ENCODE data around the gene CEP295NL.
"Not testable (repeated sequence)": the region's sequence is repeated elsewhere in the genome, so short reads cannot be mapped to it uniquely, and the experiment has no call there.

CEP295NL gene, protein sequence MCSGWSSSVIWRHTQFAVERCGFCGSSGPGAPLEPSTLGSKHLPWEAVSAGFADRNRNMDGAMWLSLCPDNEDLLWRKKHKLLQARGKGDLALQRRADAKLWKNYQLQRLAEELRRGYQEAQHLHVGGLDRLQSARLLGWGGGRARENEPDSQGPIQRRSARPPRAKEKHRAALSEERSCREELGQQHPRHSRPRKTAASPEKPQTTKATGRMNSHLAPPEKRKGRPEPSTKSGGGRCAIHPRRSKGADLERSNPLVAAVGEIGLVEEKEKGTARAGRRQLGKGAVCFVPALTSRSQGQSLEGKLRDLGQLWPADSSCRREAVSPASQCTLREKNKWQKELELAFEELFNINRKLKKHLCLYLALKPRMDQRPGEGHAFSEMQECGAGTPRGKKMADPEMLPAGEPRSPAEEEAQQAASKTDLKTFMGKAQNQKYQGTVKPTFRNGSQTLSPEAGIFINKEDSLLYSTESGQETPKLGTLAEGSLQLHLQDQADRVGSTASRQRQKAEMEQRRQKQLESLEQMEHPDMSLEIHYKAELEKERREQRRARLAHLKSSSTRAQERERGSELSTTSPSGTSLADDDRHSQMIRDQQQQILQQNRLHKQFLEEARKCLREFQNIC

DNA sequence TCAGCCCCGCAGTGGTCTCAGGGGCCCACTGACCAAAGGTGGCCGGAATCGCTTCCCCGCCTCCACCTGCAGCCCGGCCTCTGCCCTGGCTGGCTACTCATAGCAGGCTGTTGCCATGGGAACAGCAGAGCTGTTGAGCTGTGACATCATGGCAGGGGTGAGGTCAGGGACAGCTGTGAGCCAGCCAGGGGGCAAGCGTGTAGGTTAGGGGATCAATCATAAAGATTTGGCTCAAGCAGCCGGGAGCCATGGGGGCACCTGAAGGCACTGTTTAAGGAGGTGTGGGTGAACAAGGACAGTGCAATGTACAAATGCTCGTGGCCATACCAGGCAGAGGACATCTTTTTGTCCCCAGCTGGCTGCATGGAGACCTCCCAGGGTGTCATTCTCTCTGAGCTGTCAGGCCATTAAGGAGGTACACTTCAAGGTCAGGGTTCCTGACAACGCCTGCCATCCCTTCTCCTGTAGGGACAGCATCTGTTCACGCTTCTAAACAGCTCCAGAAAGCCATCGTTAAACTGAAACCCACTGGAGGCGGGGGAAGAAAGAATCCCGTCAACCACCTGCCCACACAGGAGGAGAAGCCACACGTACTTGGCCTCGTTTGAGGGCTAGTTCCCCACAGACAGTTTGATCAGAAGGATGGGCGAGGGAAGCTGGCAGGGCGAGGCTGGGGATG, at the start of gene CEP295NL:
CEP295NL (minus strand) TSS at position 101 of the 679 bp plus-strand sequence. CDS start 1,373 bp downstream, outside the sequence.
- DNase-seq (ENCODE audit: low spot score): no peak

DNA sequence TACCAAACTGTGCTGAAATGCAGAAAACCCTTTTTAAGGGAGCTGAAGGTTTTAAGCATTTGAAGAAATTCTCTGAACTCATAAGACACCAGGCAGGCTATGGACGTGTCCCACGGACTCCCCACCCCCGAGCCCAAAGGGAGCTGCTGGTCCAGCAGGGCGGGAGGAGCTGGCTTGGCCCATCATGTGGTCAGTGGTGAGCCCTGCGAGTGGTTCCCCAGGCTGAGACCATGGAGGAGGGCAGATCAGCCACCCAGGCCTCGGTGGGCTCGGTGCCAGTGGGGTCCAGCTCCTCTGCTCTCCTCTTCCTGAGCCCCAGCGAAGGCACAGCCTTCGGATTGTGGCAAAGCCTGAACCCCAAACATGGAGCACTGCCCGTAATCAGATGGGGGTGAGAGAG, 49.7 kb upstream of the CEP295NL start:
- DNase-seq (ENCODE audit: low spot score): no peak

DNA sequence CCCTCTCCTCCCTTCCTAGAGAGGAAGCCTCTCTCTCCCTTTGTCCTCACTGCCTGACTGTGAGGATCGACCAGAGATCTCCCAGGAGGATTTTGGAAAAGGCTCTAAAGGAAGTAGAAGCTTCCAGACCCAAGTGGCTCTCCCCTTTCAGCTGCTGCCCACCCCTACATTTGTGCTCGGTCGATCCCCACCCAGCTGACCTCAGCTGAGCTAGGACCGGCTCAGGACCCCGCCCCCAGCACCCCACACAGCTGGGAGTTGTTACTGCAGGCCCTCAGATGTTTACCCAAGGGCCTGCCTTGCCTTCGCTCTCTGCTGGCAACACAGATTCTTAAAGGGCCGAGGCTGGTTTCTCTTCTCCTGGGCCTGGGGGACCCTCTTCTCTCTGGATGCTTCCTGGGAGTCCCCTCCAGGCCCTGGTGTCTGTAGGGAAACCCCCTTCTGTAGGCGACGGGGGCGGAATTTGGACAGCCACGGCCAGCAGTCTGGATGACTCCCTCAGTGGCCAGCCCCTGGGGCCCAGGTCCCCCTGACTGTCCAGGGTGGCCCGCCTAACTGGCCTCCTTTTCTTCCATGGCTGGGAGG, 49.1 kb upstream of the CEP295NL start:
- no peak for DNase-seq (ENCODE audit: low spot score)

DNA sequence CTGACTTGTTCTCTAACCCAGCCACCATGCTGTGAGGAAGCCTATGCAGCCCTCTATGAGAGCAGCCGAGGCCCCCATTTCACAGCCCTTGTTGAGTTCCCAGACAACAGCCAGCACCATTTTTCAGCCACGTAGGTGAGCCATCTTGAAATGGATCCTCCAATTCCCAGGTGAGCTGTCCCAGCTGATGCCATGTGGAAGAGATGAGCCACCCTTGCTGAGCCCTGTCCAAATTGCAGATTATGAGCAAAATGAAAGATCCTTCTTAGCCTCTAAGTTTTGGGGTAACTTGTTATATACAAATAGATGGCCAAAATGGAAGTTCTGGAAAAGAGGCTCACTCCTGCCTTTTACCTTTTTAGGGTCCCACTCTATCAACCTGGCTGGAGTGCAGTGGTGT, 47.9 kb upstream of the CEP295NL start:
- no peak for DNase-seq (ENCODE audit: low spot score)

DNA sequence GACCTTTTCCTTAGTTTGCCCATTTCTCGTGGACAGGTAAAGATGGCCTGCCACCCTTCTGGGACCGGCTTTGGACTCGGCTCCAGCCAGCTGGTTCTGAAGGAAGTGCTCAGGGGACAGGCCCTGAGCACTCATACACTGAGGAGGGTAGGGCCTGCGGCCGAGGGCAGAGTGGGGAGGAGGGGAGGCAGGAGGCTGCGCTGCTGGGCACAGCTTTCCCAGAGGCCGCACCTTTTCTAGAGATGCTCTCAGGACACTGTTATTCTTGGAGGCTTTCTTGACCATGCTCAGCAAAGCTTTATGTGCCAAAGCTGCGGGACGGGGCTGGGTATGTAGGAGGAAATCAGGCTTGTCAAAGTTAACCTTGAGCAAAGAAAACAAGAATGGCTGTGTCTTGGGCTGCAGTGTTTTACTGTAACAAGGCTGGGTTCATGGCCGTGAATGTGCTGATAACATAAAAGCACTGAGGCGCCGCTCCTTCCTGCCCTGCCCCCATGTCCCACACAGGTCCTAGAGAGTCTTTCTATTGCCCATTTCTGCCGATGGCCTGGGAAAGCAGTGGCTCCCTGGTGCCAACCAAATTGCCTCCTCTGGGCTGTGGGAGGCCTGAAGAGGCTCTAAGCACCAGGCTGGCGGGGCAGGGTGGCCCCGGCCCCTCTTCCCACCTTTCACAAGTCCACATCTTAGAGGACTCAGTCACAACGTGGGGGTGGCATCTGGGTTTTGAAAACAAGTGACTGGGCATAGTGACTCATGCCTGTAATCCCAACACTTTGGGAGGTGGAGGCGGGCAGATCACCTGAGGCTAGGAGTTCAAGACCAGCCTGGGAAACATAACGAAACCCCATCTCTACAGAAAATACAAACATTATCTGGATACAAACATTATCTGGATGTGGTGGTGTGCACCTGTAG, 44.5 kb upstream of the CEP295NL start:
- no peak for DNase-seq (ENCODE audit: low spot score)

DNA sequence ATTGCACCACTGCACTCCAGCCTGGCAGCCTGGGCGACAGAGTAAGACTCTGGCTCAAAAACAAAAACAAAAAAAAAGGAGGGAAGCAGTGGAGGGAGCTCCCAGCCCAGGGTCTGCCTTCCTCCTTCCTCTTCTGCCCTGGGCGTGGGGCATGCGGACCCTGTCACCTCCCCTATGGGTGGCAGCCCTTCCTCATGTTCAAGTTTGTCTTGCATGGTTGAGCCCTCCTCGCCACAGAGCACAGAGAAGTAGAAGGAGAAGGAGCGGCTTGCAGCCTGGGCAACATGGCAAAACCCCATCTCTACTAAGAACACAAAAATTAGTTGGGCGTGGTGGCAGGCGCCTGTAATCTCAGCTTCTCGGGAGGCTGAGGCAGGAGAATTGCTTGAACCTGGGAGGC, 43.6 kb upstream of the CEP295NL start:
- DNase-seq (ENCODE audit: low spot score): no peak

DNA sequence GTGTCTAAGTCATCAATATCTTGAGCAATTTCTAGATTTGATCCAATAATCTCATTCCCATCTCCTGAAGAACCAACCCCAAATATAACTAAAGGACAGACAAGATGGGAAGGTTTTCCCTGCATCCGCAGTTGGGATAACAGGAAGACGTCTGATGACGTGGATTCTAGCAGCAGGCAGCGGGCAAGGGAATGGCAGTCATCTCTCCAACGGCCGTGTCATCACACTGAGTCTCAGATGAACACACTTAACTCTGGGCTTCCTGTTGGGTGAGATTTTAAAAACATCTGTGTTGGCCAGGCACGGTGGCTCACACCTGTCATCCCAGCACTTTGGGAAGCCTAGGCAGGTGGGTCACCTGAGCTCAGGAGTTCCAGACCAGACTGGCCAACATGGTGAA, 43.1 kb upstream of the CEP295NL start:
- no peak for DNase-seq (ENCODE audit: low spot score)

DNA sequence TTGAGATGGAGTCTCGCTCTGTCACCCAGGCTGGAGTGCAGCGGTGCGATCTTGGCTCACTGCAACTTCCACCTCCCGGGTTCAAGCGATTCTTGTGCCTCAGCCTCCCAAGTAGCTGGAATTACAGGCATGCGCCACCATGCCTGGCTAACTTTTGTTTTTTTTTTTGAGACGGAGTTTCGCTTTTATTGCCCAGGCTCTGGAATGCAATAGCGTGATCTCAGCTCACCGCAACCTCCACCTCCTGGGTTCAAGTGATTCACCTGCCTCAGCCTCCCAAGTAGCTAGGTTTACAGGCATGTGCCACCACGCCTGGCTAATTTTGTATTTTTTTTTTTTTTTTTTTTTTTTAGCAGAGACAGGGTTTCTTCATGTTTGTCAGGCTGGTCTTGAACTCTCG, 42.5 kb upstream of the CEP295NL start:
- DNase-seq (ENCODE audit: low spot score): not testable (repeated sequence)

DNA sequence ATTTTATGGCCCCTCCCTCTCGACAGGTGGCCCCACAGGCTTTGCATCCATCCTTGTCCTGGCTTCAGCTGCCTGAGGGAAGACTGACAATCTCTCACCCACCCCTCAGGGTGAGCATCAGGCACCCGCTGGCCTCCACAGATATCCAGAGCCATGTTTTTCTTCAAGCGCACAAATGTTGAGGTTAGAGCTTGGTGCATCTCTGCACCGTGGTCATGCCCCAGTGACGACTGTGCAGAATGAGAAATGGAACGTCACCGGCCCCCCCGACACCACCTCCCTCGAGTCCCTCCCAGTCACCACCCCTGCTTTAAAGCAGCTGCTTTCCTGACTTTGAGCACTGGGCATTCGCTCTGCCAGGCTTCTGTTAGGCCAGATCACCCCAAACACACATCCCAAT, 42.0 kb upstream of the CEP295NL start:
- no peak for DNase-seq (ENCODE audit: low spot score)

DNA sequence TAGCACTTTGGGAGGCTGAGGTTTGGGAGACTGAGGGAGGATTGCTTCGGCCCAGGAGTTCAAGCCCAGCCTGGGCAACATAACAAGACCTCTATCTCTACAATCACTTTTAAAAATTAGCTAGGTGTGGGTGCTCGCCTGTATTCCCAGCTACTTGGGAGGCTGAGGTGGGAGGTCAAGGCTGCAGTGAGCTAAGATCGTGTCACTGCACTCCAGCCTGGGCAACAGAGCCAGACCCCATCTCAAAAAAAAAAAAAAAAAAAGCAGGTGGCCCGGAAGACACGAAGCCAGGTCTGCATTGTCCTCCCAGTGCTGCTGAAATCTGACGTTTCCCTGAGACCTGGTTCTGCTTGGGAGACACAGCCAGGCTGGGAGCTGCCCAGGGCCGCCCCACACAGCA, 41.0 kb upstream of the CEP295NL start:
- no peak for DNase-seq (ENCODE audit: low spot score)

DNA sequence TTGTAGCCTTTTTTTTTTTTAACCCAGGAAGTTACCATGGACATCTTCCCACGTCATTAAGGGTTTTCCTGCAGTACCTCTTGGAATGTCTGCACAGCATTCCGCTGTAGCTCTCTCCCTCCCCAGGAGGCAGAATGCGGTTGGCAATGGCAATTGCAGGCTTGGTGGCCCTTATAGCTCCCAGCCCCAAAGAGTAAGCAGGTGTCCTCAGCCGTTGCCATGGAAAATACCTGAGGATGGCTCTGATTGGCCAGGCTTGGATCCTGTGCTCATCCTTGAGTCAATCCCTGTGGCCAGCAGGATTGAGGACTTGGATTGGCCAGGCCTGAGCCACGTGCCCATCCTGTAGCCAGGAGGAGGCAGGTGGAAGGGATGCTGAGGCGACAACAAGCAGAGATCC, 37.7 kb upstream of the CEP295NL start:
- DNase-seq (ENCODE audit: low spot score): no peak

DNA sequence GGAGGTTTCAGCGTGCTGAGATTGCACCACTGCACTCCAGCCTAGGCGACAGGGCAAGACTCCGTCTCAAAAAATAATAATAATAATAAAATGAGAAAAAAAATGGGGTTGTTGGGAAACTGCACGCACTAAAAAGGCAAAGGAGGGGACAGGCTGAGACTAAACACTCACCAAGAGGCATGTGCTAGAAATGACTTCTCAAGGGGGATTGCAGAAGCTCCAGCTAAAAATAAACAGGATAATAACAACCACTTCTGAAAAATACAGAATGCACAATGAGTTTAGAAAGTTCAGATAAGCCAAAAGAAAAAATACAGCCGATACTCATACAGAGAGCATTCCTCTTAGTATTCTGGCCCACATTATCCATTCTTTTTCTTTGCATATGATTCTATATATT, 37.3 kb upstream of the CEP295NL start:
- no peak for DNase-seq (ENCODE audit: low spot score)

DNA sequence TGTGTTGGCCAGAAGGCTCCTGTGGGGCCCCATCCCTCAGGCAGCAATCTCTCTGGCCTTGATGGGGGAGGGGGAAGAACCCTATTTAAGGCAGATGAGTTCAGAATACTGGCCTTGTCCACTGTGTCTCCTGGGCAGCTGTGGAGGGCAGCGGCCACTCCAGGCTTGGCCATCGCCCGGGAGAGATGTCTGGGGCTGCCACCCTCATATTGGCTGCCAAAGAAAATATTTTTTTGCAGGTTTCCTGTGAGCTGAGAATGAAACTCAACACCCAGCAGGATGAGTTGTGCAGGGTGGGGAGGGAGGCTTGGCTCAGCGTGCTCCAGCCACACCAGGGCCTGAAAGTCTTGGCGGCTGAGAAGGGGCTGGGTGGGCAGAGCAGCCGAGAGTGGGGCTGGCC, 36.6 kb upstream of the CEP295NL start:
- no peak for DNase-seq (ENCODE audit: low spot score)

DNA sequence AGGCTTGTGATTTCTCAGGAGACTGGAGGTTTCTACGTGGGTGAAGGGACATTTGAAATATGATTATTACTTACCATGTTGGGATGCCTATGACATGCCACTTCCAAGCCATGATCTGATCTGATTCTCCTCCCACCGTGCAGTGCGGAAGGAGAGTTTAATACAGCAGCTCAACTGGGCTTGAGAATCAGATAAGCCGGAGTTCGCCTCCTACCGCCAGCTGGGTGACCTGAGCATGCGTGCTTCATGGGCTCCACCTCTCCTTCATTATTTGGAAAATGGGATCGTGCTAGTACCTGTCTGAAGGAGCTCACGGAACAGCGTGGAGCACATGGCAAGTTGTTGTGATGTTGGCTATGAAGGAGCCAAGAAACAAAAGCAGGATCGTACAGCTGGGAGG, 34.6 kb upstream of the CEP295NL start:
- DNase-seq (ENCODE audit: low spot score): no peak

DNA sequence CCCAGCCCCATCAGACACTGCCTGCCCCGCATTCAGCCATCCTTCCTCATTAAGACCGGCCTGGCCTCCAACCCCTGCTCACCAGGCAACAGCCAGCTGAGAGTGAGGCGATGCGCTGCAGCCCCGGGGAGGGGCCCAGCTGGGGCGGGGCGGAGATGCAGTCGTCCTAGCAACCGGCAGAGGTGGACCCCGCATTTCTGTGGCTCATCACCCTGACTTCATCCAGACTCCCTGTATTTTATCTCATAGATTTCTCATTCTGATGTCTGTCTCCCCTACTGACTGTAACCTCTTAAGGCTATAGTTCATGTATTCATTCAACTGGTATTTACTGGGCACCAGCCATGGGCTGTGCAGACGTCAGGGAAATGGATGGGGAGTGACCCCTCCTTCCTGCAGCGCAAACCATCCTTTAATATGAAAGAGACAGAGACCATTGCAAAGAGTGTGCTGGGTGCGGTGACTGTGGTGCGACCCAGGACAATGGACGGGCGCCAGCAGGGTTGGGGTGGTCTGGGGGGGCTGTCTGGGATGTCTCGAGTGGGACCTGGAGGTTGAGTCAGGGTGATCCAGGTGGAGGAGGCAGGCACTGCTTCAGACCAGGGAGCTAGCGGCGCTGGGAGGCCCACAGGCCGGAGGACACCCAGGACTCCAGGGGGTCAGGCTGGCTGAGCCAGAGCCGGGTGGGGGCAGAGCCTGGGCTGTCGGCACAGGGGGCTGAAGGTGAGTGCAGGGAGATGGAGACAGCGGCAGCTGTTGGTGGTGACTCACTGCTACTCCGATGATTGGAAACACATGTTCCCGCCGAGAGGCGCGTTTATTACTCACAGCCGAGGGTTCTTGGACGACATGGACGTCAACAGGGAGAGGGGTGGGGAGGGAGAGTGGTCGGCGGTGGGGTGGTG, 32.7 kb upstream of the CEP295NL start:
- DNase-seq (ENCODE audit: low spot score): no peak

DNA sequence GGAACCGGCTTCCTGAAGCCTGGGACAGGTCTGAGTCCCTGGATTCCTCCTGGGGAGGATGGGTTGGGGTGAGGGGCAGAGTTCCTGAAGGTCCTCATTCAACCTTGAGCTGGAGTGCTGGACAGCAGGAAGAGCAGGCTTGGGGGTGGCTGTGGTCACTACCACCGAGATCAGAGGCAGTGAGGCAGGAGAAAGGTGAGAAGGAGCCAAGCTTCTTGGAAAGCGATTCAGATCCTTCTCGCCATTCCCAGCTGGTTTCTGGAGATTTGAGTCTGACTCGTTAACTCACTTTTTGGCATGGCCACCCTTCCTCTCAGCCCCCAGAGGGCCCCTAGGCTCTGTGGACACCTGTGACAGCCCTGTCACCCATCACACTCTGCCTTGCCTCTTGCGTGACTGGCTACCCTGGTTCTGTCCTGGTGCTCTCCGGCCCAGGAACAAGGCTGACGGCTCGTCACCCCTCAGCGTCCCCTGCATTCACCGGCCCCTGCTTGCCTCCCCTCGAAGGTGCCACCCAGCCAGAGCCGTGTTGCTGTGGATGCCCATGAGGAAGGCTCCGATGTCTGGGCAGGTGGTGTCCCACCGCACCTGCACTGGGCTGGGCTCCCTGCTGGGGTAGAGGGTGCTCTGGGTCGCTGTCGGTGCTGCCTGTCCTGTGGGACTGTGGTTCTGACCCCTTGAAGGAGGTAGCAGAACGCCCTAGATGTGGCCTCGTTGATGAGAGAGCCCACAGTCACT, 31.8 kb upstream of the CEP295NL start:
- no peak for DNase-seq (ENCODE audit: low spot score)

DNA sequence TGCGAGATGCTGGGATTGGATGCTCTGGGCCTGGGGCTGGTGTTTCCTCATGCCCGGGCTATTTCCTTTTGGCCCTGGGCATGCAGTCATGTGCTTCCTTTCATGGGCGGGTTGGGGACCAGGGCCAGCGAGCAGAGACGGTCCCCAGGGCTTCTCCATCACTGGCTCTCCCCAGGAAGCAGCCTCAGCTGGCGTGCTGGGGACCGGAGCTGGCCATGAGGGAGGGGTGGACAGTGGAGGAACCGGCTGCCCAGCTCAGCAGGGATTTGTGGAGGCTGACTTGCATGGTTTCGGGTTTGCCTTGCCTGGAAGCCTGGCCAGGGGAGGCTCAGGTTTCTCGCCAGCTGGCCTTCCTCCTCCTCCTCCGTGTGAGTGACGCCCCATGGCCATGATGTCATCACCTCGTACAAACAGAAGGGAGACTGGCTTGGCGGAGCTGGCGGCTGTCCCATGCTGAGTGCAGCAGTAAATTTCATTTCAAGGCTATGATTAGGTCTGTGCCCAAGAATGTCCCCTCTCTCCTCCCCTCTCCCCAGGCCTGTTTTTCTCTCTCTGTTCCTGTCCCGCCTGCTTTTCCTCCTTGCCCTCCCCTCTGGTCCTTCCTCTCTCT, 31.1 kb upstream of the CEP295NL start:
- DNase-seq (ENCODE audit: low spot score): no peak

DNA sequence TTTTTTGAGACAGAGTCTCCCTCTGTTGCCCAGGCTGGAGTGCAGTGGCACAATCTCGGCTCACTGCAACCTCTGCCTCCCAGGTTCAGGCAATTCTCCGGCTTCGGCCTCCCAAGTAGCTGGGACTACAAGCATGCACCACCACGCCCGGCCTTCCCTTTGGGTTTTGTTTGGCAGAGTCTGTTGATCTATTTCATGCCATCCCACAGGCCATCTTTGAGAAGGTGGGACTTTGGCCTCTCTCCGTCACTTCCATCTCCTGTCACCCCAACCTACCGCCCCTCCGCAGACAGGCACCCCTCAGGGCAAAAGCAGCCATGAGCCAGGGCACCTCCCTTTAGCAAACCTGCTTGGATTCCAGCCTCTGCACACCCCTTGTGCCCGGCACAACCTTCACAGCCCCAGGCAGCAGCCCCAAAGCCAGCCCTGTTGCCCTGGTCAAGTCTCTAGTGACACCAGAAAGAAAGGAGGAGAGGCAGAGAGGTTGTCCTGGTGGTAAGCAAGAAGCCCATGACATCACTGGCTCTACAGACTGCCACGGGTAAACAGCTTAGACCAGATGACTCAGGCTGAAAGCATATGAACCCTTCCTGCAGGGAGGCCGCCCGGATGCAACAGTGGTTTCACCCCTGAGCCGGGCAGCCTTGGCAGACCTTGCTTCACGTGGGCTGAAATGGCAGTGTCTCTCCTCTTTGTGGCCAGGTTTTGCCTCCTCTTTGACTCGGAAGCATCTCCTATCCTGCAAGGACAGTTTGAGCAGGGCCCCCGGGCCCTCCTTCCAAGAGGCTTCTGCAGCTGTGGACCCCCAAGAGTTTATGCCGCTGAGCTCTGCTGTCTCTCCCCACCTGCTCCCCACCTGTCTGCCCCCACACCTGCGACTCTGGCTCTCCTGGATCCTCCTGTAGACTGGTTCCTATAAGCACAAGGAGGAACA, 30.3 kb upstream of the CEP295NL start:
- DNase-seq (ENCODE audit: low spot score): no peak
